Testis (tissue), 2 donors: ENCODE measurements around the gene SGPP2.

Source experiments
- POLR2A ChIP-seq: fragments of 450-650 bp; IDR thresholded peaks from one replicate; pipeline ENCODE4 v1.6.1; 2017; ENCODE audit warnings: antibody characterized with exemption, mild to moderate bottlenecking, moderate library complexity
- TF ChIP-seq, protein P1 (sequence below), 3 experiments: fragments of 450-650 bp in 2 of 3; fragments of 200-600 bp in 1 of 3; sonication (generic) in 1 of 3; IDR thresholded peaks; one replicate each; pipeline ENCODE4 v1.5.1; 2016 to 2019; ENCODE audit warnings: antibody characterized with exemption in 3 of 3, mild to moderate bottlenecking in 2 of 3, moderate library complexity in 1 of 3

DNA sequence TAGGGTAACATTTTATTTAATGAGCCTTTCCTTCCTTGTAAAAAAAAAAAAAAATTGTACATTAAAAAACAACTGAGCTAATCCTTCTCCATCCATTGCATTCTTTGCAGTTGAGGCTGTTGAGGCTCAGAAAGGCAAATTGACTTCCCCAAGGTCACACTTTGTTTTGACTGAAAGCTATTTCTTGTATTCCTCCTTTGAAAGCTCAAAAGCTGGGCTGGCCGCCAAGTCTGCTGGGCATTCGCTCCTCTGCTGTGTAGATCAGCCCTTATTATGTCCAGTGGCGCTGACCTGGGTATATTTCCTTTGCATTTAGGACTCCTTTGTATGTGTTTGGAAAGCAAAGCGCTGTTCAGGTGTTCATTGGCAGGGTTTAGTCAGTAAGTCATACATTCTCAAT lies 44.0 kb downstream of the SGPP2 start:
- TF ChIP-seq, protein P1, sequence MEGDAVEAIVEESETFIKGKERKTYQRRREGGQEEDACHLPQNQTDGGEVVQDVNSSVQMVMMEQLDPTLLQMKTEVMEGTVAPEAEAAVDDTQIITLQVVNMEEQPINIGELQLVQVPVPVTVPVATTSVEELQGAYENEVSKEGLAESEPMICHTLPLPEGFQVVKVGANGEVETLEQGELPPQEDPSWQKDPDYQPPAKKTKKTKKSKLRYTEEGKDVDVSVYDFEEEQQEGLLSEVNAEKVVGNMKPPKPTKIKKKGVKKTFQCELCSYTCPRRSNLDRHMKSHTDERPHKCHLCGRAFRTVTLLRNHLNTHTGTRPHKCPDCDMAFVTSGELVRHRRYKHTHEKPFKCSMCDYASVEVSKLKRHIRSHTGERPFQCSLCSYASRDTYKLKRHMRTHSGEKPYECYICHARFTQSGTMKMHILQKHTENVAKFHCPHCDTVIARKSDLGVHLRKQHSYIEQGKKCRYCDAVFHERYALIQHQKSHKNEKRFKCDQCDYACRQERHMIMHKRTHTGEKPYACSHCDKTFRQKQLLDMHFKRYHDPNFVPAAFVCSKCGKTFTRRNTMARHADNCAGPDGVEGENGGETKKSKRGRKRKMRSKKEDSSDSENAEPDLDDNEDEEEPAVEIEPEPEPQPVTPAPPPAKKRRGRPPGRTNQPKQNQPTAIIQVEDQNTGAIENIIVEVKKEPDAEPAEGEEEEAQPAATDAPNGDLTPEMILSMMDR (IDR thresholded peaks at IDR 0.05): no peak
- no peak for TF ChIP-seq POLR2A
